ENCODE measurements around the gene HDX.

Gene HDX

GRCh38 chrX:84415140-84415539 is 87.1 kb downstream of the HDX start:
- H3K27me3 ChIP-seq (ENCODE audit: low read length): no peaks in the 10 kb centered on the region
- H2AFZ ChIP-seq (ENCODE audit: low read depth, low read length, severe bottlenecking): no peak overlapping the region
- H3K4me3 ChIP-seq (ENCODE audit: insufficient read depth, low read length, poor library complexity, severe bottlenecking): no peak overlapping the region
- no peaks in the 10 kb centered on the region for H4K20me1 ChIP-seq (ENCODE audit: low read depth, low read length)
- no peaks in the 10 kb centered on the region for H3K79me2 ChIP-seq (ENCODE audit: insufficient read depth, low read length)
- H3K36me3 ChIP-seq (ENCODE audit: low read length): no peaks in the 10 kb centered on the region
- no peak overlapping the region for H3K9ac ChIP-seq (ENCODE audit: low read length)
- TF ChIP-seq CTCF (IDR thresholded peaks at IDR 0.05; ENCODE audit: insufficient read depth, low read length, poor library complexity, severe bottlenecking): no peak
- no peak for TF ChIP-seq EZH2phosphoT487 (conservative IDR thresholded peaks at IDR 0.05; ENCODE audit: low read length)
- no peak overlapping the region for H3K4me2 ChIP-seq (ENCODE audit: low read depth, low read length, poor library complexity, severe bottlenecking)
- no peaks in the 10 kb centered on the region for H3K9me2 ChIP-seq (replicated peaks; ENCODE audit: insufficient read depth, low read length)
- H3K27ac ChIP-seq (ENCODE audit: low read depth, low read length): no peak overlapping the region
- no peaks in the 10 kb centered on the region for H3K9me3 ChIP-seq (ENCODE audit: insufficient read depth, low read length)
- no peaks in the 10 kb centered on the region for H3F3A ChIP-seq (ENCODE audit: insufficient read depth)

GRCh38 chrX:84363663-84364062 is 138.6 kb downstream of the HDX start:
- H3K4me2 ChIP-seq (ENCODE audit: low read depth, low read length, poor library complexity, severe bottlenecking): no peak overlapping the region
- no peaks in the 10 kb centered on the region for H3K9me2 ChIP-seq (replicated peaks; ENCODE audit: insufficient read depth, low read length)
- no peaks in the 10 kb centered on the region for H3K27me3 ChIP-seq (ENCODE audit: low read length)
- no peaks in the 10 kb centered on the region for H3F3A ChIP-seq (ENCODE audit: insufficient read depth)
- H3K36me3 ChIP-seq (ENCODE audit: low read length): no peaks in the 10 kb centered on the region
- TF ChIP-seq EZH2phosphoT487 (conservative IDR thresholded peaks at IDR 0.05; ENCODE audit: low read length) (no peak), CTCF (IDR thresholded peaks at IDR 0.05; ENCODE audit: insufficient read depth, low read length, poor library complexity, severe bottlenecking) (no peak)
- H3K79me2 ChIP-seq (ENCODE audit: insufficient read depth, low read length): no peaks in the 10 kb centered on the region
- no peaks in the 10 kb centered on the region for H4K20me1 ChIP-seq (ENCODE audit: low read depth, low read length)
- no peak overlapping the region for H3K27ac ChIP-seq (ENCODE audit: low read depth, low read length)
- no peak overlapping the region for H3K9ac ChIP-seq (ENCODE audit: low read length)
- no peak overlapping the region for H3K4me3 ChIP-seq (ENCODE audit: insufficient read depth, low read length, poor library complexity, severe bottlenecking)
- H2AFZ ChIP-seq (ENCODE audit: low read depth, low read length, severe bottlenecking): no peak overlapping the region
- H3K9me3 ChIP-seq (ENCODE audit: insufficient read depth, low read length): no peaks in the 10 kb centered on the region

GRCh38 chrX:84363051-84363450 is 139.2 kb downstream of the HDX start:
- Histone ChIP-seq H3K9ac (ENCODE audit: low read length) (no peak overlapping the region), H4K20me1 (ENCODE audit: low read depth, low read length) (no peaks in the 10 kb centered on the region), H3K27ac (ENCODE audit: low read depth, low read length) (no peak overlapping the region), H3K9me3 (ENCODE audit: insufficient read depth, low read length) (no peaks in the 10 kb centered on the region), H3K79me2 (ENCODE audit: insufficient read depth, low read length) (no peaks in the 10 kb centered on the region), H3K36me3 (ENCODE audit: low read length) (no peaks in the 10 kb centered on the region), H2AFZ (ENCODE audit: low read depth, low read length, severe bottlenecking) (no peak overlapping the region), H3K9me2 (replicated peaks; ENCODE audit: insufficient read depth, low read length) (no peaks in the 10 kb centered on the region), H3K27me3 (ENCODE audit: low read length) (no peaks in the 10 kb centered on the region), H3K4me3 (ENCODE audit: insufficient read depth, low read length, poor library complexity, severe bottlenecking) (no peak overlapping the region), H3F3A (ENCODE audit: insufficient read depth) (no peaks in the 10 kb centered on the region), H3K4me2 (ENCODE audit: low read depth, low read length, poor library complexity, severe bottlenecking) (no peak overlapping the region)
- TF ChIP-seq CTCF (IDR thresholded peaks at IDR 0.05; ENCODE audit: insufficient read depth, low read length, poor library complexity, severe bottlenecking) (no peak), EZH2phosphoT487 (conservative IDR thresholded peaks at IDR 0.05; ENCODE audit: low read length) (no peak)

All from SU-DHL-6 (cell line).